Retinal pigment epithelial cell (primary cell): ENCODE results near the gene ZNF883.
A peak's percentile ranks its signal among the peaks of the same experiment; 100 is the strongest.

Experiments used
- DNase-seq: peaks from one replicate; pipeline ENCODE4 v3.0.0-alpha.2; 2010; ENCODE audit warnings: low read depth
- H3K4me3 ChIP-seq: 2 replicates; pipeline ENCODE4 v1.5.1; 2011; ENCODE audit warnings: mild to moderate bottlenecking, low read length, control low read depth, moderate library complexity
- TF ChIP-seq, protein P1 (sequence below): conservative IDR thresholded peaks from 2 replicates; pipeline ENCODE4 v1.5.1; 2011; ENCODE audit warnings: low read depth, low read length, control low read depth, inconsistent platforms

Gene ZNF883

DNA sequence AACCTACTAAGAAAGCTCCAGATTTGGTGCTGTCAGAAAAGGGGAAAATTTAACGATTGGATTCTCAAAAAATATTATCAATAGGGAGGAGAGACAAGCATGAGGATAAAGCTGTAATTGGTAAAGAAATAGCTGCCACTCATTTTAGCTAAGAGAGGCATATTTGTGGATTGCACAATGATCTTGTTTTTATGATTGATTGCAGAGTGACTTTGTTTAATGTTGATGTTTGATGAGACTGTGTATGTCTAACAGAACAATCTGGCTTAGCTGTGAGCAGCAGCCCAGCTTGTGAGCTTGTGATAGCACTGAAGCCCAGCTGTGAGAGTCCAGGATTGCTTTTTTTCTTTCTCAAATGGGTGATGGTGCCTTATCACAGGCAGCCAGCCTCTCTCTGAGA, 56.4 kb downstream of the ZNF883 start:
- TF ChIP-seq, protein P1, sequence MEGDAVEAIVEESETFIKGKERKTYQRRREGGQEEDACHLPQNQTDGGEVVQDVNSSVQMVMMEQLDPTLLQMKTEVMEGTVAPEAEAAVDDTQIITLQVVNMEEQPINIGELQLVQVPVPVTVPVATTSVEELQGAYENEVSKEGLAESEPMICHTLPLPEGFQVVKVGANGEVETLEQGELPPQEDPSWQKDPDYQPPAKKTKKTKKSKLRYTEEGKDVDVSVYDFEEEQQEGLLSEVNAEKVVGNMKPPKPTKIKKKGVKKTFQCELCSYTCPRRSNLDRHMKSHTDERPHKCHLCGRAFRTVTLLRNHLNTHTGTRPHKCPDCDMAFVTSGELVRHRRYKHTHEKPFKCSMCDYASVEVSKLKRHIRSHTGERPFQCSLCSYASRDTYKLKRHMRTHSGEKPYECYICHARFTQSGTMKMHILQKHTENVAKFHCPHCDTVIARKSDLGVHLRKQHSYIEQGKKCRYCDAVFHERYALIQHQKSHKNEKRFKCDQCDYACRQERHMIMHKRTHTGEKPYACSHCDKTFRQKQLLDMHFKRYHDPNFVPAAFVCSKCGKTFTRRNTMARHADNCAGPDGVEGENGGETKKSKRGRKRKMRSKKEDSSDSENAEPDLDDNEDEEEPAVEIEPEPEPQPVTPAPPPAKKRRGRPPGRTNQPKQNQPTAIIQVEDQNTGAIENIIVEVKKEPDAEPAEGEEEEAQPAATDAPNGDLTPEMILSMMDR = no peak
- no peak overlapping the region for H3K4me3 ChIP-seq
- no peak for DNase-seq

DNA sequence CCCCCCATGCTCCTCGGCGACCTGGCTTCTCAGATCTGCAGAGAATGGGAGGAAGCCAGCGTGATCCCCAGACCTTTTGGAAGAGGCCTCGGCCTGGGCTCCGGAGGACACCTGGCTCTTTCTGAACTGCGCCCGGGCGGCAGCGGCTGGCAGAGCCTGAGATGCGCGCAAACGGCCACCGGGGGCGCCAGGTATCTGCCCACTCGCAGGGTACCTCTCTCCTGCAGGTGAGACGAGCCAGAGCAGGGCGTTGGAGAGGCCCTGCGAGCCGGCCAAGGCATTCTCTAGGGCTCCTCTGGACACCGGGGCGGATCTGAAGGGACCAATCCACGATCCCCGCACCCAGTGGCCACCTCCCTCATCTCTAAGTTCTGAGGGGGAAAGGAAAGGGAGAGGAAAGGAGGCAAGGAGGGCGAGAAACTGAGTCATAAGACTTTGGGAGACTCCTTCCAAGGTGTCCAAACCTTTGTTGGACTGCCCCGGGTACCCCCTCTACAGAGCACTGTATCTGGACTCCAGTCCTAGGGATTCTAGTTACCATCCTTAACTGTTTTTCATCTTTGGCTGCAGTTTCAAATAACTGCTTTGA, 66.3 kb downstream of the ZNF883 start:
- H3K4me3 ChIP-seq = no peak overlapping the region
- TF ChIP-seq, protein P1 = peak; percentile 11
- DNase-seq = no peak

DNA sequence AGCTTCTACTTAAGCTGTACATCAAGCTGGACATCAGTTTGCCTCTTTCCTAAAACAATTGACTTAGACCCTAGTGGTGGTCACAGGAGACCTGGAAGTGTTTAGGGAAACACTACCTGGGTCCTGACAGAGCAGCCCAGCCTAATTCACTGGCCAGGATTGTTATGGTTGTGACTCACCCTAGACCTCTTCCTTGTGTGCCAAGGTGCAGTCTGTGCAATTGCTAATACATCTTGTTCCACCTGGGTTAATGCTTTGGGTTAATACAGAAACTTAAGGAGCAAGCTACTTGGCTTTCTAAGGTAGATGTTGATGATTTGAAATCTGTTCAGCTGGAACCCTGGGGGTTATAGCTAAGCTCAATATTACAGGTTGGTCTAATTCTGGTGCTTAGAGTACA, 72.6 kb downstream of the ZNF883 start:
- DNase-seq = no peak
- TF ChIP-seq, protein P1 = no peak
- H3K4me3 ChIP-seq = no peak overlapping the region

DNA sequence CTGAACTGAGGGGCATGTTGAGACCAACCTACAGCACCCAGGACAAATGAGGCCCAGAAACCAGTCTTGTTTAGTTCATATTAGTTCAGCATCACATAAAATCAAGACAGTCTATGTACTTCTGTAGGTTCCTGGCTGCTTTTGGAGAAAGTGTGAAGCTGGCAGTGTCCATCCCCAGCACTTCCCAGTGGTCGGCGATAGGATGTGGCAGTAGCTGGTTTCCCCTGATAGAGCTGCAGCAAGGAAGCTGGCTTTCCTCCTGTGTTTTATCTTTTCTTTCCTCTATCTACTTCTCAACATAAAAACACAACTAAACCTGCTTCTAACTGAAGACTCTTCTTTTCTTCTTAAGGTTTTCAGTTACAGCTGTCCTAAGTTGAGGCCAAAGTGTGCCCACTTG, 78.3 kb downstream of the ZNF883 start:
- no peak overlapping the region for H3K4me3 ChIP-seq
- no peak for DNase-seq
- TF ChIP-seq, protein P1 = no peak

DNA sequence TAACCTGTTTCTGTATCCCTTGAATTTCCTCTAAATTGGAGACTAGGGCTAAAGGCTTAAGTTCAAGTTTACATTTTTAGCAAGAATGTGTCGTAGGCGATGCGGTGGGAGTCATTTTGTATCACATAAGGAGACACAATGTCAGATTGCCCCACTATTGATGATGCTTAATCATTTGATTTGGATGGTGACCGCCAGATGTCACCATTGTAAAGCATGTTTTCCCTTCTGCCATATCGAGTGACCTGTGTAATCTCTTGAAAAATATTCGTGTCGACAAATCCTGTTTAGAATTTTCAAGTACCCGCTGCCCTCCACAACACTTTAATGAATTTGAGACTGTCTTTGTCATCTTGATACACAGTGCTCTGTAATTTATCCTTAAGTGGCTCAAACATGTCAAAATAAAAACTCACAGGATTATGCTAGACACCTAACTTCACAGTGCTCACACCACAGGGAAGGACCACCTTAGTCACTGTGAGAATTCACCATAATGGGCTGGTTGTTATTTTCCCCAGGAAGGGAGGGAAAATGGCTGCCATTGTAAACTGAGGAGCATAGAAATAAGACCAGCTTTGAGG, 86.8 kb downstream of the ZNF883 start:
- TF ChIP-seq, protein P1 = peak; percentile 48
- H3K4me3 ChIP-seq = no peak overlapping the region
- no peak for DNase-seq

DNA sequence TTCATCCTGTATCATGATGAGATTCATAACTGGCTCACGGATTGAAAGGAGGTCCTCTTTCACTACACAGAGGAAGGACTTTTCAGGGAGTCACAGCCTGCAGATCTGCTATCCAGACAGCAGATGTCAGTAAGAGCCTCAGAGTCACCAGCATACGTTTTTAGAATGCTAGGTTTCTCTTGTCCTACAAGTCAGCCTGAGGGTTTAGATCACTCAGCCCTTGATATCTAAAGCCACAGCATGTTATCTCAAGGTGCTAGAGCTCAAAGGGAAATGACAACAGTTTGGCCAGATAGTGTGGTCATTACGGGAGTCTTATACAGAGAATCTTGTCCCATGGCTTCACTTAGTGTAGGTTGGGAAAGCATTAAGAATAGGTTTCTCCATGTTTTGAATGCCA, 90.4 kb downstream of the ZNF883 start:
- no peak overlapping the region for H3K4me3 ChIP-seq
- DNase-seq = no peak
- TF ChIP-seq, protein P1 = peak; percentile 58

DNA sequence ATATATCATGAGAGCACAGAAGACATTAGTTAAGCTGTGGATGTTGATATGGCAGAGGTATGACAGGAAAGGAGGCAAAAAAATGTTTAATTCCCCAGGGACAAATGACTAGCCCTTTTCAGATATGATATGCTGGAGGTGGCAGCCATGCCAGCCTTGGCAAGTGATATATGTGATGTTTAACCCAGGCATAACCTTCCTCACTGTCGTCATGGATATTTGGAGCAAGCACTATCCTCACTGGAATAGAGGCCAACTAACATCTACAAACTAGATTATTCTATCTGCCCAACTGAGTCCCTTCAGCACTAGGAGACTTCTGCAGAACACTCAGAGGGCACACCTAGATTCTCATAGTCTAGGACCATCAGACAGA, 94.0 kb downstream of the ZNF883 start:
- H3K4me3 ChIP-seq = no peak overlapping the region
- DNase-seq = no peak
- TF ChIP-seq, protein P1 = no peak
